CD14-positive monocyte (primary cell): ENCODE results near the gene TAF4. TPM values are rescaled to one million over a fixed set of nuclear protein-coding genes. Genes with fewer than 3 reads are reported as not detected.

Experiments
- DNase-seq, 3 donors: peaks; one replicate each; pipeline ENCODE4 v3.0.0-alpha.2; 2011 to 2022
- H2AFZ ChIP-seq: 2 replicates; pipeline ENCODE4 v1.6.0; 2012; ENCODE audit warnings: mild to moderate bottlenecking, low read depth, low read length, inconsistent platforms; ENCODE audit not compliant: insufficient read depth, poor library complexity, severe bottlenecking
- H3K27ac ChIP-seq, 2 donors: 1 replicate in 1 of 2; 2 replicates in 1 of 2; pipeline ENCODE4 v1.5.1; 2012 to 2013; ENCODE audit warnings: low read length in 2 of 2, control low read depth in 1 of 2, inconsistent platforms in 1 of 2, low read depth in 1 of 2, mild to moderate bottlenecking in 1 of 2
- H3K27me3 ChIP-seq, 2 donors: one replicate each; pipeline versions ENCODE4 v1.6.0 to v1.6.1; 2011 to 2013; ENCODE audit warnings: low read length in 2 of 2; ENCODE audit not compliant: control insufficient read depth in 2 of 2, insufficient read depth in 2 of 2
- H3K36me3 ChIP-seq, 2 donors: replicated peaks in 1 of 2; 1 replicate in 1 of 2; 2 replicates in 1 of 2; pipeline versions ENCODE4 v1.5.1 to v1.6.1; 2012 to 2013; ENCODE audit warnings: low read length in 2 of 2, control low read depth in 1 of 2, inconsistent platforms in 1 of 2, mild to moderate bottlenecking in 1 of 2; ENCODE audit not compliant: insufficient read depth in 2 of 2, control insufficient read depth in 1 of 2
- H3K4me1 ChIP-seq, 2 donors: 1 replicate in 1 of 2; 2 replicates in 1 of 2; pipeline versions ENCODE4 v1.5.1 to v1.6.1; 2012 to 2013; ENCODE audit warnings: low read length in 2 of 2, control low read depth in 1 of 2, inconsistent platforms in 1 of 2, mild to moderate bottlenecking in 1 of 2, moderate library complexity in 1 of 2; ENCODE audit not compliant: insufficient read depth in 2 of 2, control insufficient read depth in 1 of 2
- H3K4me2 ChIP-seq: replicated peaks from 2 replicates; pipeline ENCODE3; 2012; ENCODE audit warnings: low read length, moderate library complexity, mild to moderate bottlenecking; ENCODE audit not compliant: poor library complexity, severe bottlenecking; ENCODE audit errors: extremely low read depth
- H3K4me3 ChIP-seq, 3 experiments: fragments of 200-600 bp in 1 of 3; sonication (generic) in 1 of 3; replicated peaks in 1 of 3; 1 replicate in 2 of 3; 2 replicates in 1 of 3; pipeline ENCODE4 v1.5.1; 2011 to 2013; ENCODE audit warnings: low read length in 3 of 3, mild to moderate bottlenecking in 3 of 3, control low read depth in 2 of 3, low read depth in 2 of 3, inconsistent platforms in 1 of 3, moderate library complexity in 1 of 3
- H3K79me2 ChIP-seq: 2 replicates; pipeline ENCODE4 v1.6.0; 2012; ENCODE audit warnings: mild to moderate bottlenecking, control low read depth, inconsistent platforms, low read length, moderate library complexity; ENCODE audit not compliant: insufficient read depth
- H3K9ac ChIP-seq: 2 replicates; pipeline ENCODE4 v1.6.0; 2017; ENCODE audit warnings: low read length, mild to moderate bottlenecking; ENCODE audit not compliant: insufficient read depth, poor library complexity, severe bottlenecking
- H3K9me3 ChIP-seq, 2 donors: replicated peaks in 1 of 2; 1 replicate in 1 of 2; 2 replicates in 1 of 2; pipeline versions ENCODE4 v1.5.1 to v1.6.1; 2012 to 2013; ENCODE audit warnings: low read length in 2 of 2, control low read depth in 1 of 2; ENCODE audit not compliant: control insufficient read depth in 1 of 2, insufficient read depth in 1 of 2
- H4K20me1 ChIP-seq: 2 replicates; pipeline ENCODE4 v1.6.0; 2012; ENCODE audit warnings: mild to moderate bottlenecking, low read length, control low read depth, moderate library complexity; ENCODE audit not compliant: insufficient read depth
- H3K27ac Mint-ChIP-seq, 7 donors: one replicate each; pipeline ENCODE4 v1.8.0; 2020; ENCODE audit warnings: mild to moderate bottlenecking in 7 of 7, mixed read lengths in 7 of 7, moderate library complexity in 6 of 7, inconsistent platforms in 2 of 7
- H3K27me3 Mint-ChIP-seq, 3 donors: one replicate each; pipeline ENCODE4 v1.8.0; 2021 to 2022; ENCODE audit warnings: low read depth in 3 of 3, mild to moderate bottlenecking in 3 of 3, mixed read lengths in 3 of 3, moderate library complexity in 3 of 3, inconsistent platforms in 1 of 3
- H3K36me3 Mint-ChIP-seq, 2 donors: one replicate each; pipeline ENCODE4 v1.8.0; 2020; ENCODE audit warnings: mixed read lengths in 2 of 2, inconsistent platforms in 1 of 2, mild to moderate bottlenecking in 1 of 2
- H3K4me1 Mint-ChIP-seq: one replicate; pipeline ENCODE4 v1.8.0; 2020; ENCODE audit warnings: mild to moderate bottlenecking, mixed read lengths
- H3K4me3 Mint-ChIP-seq, 2 donors: one replicate each; pipeline ENCODE4 v1.8.0; 2020; ENCODE audit warnings: mild to moderate bottlenecking in 2 of 2, mixed read lengths in 2 of 2, moderate library complexity in 1 of 2
- H3K9me3 Mint-ChIP-seq, 7 donors: one replicate each; pipeline ENCODE4 v1.8.0; 2020 to 2022; ENCODE audit warnings: mixed read lengths in 7 of 7, mild to moderate bottlenecking in 6 of 7, moderate library complexity in 6 of 7, inconsistent platforms in 2 of 7
- WGBS: methylation state at CpG from one replicate; pipeline ENCODE4 v1.1.5; 2013; ENCODE audit warnings: missing lambda C conversion rate; ENCODE audit not compliant: insufficient coverage; 5-methylcytosine and 5-hydroxymethylcytosine counted together
- intact Hi-C, 2 donors: fragments of 100-400 bp; cut with micrococcal nuclease; formaldehyde crosslinking; loops; one replicate each; pipeline versions ENCODE4 v1.15.0 to v1.15.1; 2023
- polyA plus RNA-seq, 3 donors: library from polyadenylated mRNA; depleted of rRNA in 1 of 3; unstranded in 2 of 3; stranded (reverse) in 1 of 3; fragments of 300-500 nt in 2 of 3; fragments of >200 nt in 1 of 3; fragmentation: Illumina TruSeq in 2 of 3; gene quantifications; 1 replicate in 2 of 3; 2 replicates in 1 of 3; pipeline ENCODE4 v1.2.3, GENCODE V29; 2012 to 2021
- TF ChIP-seq, protein P1 (sequence below): fragments of 200-600 bp; IDR thresholded peaks from one replicate; pipeline ENCODE4 v1.8.0; 2022; ENCODE audit warnings: antibody characterized with exemption, mild to moderate bottlenecking

TAF4 gene
- polyA plus RNA-seq, 3 donors, result 0.48 to 14.9 (median 0.99) TPM

GRCh38 chr20:62029296-62029695, 36.4 kb downstream of the TAF4 start:
- Mint-ChIP-seq H3K27ac (no peak overlapping the region), H3K27me3 (peaks cover 0 to 1% (median 0%) of the 10 kb centered on the region in 3 donors), H3K4me3 (no peak overlapping the region), H3K9me3 (peaks cover 0 to 3% (median 0%) of the 10 kb centered on the region in 7 donors), H3K36me3 (peaks cover 6 to 10% of the 10 kb centered on the region in 2 donors), H3K4me1 (peaks cover 41% of the 10 kb centered on the region)
- no peak overlapping the region for H3K4me2 ChIP-seq
- H3K4me1 ChIP-seq, result no peaks in the 10 kb centered on the region
- no peak overlapping the region for H3K27ac ChIP-seq
- peaks cover 89% of the 10 kb centered on the region for H4K20me1 ChIP-seq
- WGBS, result 87% methylated on average over 6 of the region's 15 CpGs
- H3K4me3 ChIP-seq, result no peak overlapping the region
- peaks cover 93% of the 10 kb centered on the region for H3K79me2 ChIP-seq
- no peak overlapping the region for H3K9ac ChIP-seq
- H3K36me3 ChIP-seq, result no peaks in the 10 kb centered on the region
- no peaks in the 10 kb centered on the region for H3K27me3 ChIP-seq
- intact Hi-C loops, result no loop called here
- TF ChIP-seq, protein P1, sequence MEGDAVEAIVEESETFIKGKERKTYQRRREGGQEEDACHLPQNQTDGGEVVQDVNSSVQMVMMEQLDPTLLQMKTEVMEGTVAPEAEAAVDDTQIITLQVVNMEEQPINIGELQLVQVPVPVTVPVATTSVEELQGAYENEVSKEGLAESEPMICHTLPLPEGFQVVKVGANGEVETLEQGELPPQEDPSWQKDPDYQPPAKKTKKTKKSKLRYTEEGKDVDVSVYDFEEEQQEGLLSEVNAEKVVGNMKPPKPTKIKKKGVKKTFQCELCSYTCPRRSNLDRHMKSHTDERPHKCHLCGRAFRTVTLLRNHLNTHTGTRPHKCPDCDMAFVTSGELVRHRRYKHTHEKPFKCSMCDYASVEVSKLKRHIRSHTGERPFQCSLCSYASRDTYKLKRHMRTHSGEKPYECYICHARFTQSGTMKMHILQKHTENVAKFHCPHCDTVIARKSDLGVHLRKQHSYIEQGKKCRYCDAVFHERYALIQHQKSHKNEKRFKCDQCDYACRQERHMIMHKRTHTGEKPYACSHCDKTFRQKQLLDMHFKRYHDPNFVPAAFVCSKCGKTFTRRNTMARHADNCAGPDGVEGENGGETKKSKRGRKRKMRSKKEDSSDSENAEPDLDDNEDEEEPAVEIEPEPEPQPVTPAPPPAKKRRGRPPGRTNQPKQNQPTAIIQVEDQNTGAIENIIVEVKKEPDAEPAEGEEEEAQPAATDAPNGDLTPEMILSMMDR, result no peak
- H3K9me3 ChIP-seq, result no peaks in the 10 kb centered on the region
- no peak overlapping the region for H2AFZ ChIP-seq
- no peak for DNase-seq

- Mint-ChIP-seq H3K36me3 (peaks cover 6 to 10% of the 10 kb centered on the region in 2 donors), H3K4me1 (peaks cover 40% of the 10 kb centered on the region), H3K9me3 (peaks cover 0 to 3% (median 0%) of the 10 kb centered on the region in 7 donors), H3K27ac (peak overlapping the region in 1 of 7 donors; percentile 20), H3K27me3 (peaks cover 0 to 1% (median 0%) of the 10 kb centered on the region in 3 donors), H3K4me3 (no peak overlapping the region)
- 92% methylated on average over 14 of the region's 14 CpGs for WGBS
- no peaks in the 10 kb centered on the region for H3K9me3 ChIP-seq
- H3K9ac ChIP-seq, result no peak overlapping the region
- H3K36me3 ChIP-seq, result no peaks in the 10 kb centered on the region
- H2AFZ ChIP-seq, result no peak overlapping the region
- no peaks in the 10 kb centered on the region for H3K4me1 ChIP-seq
- no peak for DNase-seq
- peaks cover 93% of the 10 kb centered on the region for H3K79me2 ChIP-seq
- peaks cover 94% of the 10 kb centered on the region for H4K20me1 ChIP-seq
- TF ChIP-seq, protein P1, result no peak
- no peak overlapping the region for H3K27ac ChIP-seq
- no peaks in the 10 kb centered on the region for H3K27me3 ChIP-seq
- H3K4me2 ChIP-seq, result no peak overlapping the region
- intact Hi-C loops, result no loop called here
- H3K4me3 ChIP-seq, result no peak overlapping the region
Observed at GRCh38 chr20:62028384-62028783, 37.3 kb downstream of the TAF4 start.
